Breast epithelium (tissue), 4 donors: ENCODE results near the gene SLC25A42. TPM values are rescaled to one million over a fixed set of nuclear protein-coding genes. Genes with fewer than 3 reads are reported as not detected.
"Not testable (repeated sequence)": the region's sequence is repeated elsewhere in the genome, so short reads cannot be mapped to it uniquely, and the experiment has no call there.

ENCODE experiments used
- DNase-seq, 2 donors: peaks; one replicate each; pipeline ENCODE4 v3.0.0-alpha.2; 2019; ENCODE audit warnings: low spot score in 2 of 2
- H3K27ac ChIP-seq, 2 donors: fragments of 200-600 bp; sonication (generic) in 1 of 2; one replicate each; pipeline ENCODE4 v1.5.1; 2016 to 2019; ENCODE audit warnings: mild to moderate bottlenecking in 1 of 2
- H3K27me3 ChIP-seq, 2 donors: fragments of 200-600 bp; sonication (generic) in 1 of 2; one replicate each; pipeline versions ENCODE4 v1.5.1 to v1.6.0; 2017 to 2019; ENCODE audit warnings: control low read depth in 1 of 2, mild to moderate bottlenecking in 1 of 2
- H3K36me3 ChIP-seq: fragments of 200-600 bp; one replicate; pipeline ENCODE4 v1.5.1; 2019
- H3K4me1 ChIP-seq, 2 donors: fragments of 200-600 bp; sonication (generic); one replicate each; pipeline ENCODE4 v1.5.1; 2016 to 2019; ENCODE audit warnings: control low read depth in 1 of 2
- H3K4me3 ChIP-seq, 3 donors: fragments of 200-600 bp; sonication (generic); 1 replicate in 2 of 3; 2 replicates in 1 of 3; pipeline ENCODE4 v1.5.1; 2016 to 2019; ENCODE audit warnings: mild to moderate bottlenecking in 3 of 3, moderate library complexity in 2 of 3
- H3K9me3 ChIP-seq, 2 donors: fragments of 200-600 bp; sonication (generic) in 1 of 2; one replicate each; pipeline ENCODE4 v1.5.1; 2016 to 2019; ENCODE audit warnings: control low read depth in 1 of 2
- POLR2A ChIP-seq: fragments of 450-650 bp; IDR thresholded peaks from one replicate; pipeline ENCODE4 v1.6.1; 2016; ENCODE audit warnings: antibody characterized with exemption, mild to moderate bottlenecking, moderate library complexity
- POLR2AphosphoS5 ChIP-seq, 3 donors: sonication (generic); formaldehyde crosslinking; IDR thresholded peaks; one replicate each; pipeline ENCODE4 v1.6.1; 2017; ENCODE audit warnings: antibody characterized with exemption in 3 of 3
- intact Hi-C: fragments of 100-400 bp; cut with DNase I; formaldehyde crosslinking; loops from one replicate; pipeline ENCODE4 v1.15.1; 2023; ENCODE audit warnings: low total_unique reads
- total RNA-seq, 3 donors: library from RNA; depleted of rRNA; stranded (reverse); fragments of >200 nt; gene quantifications; one replicate each; pipeline ENCODE4 v1.1.0, GENCODE V29; 2016
- TF ChIP-seq, protein P1 (sequence below), 3 donors: fragments of 450-650 bp; IDR thresholded peaks; one replicate each; pipeline ENCODE4 v1.5.1; 2016 to 2017; ENCODE audit warnings: antibody characterized with exemption in 3 of 3, mild to moderate bottlenecking in 3 of 3, moderate library complexity in 3 of 3

SLC25A42 gene
- total RNA-seq, 3 donors from 2014 or later = 6.4 to 12.8 (median 9.8) TPM

DNA sequence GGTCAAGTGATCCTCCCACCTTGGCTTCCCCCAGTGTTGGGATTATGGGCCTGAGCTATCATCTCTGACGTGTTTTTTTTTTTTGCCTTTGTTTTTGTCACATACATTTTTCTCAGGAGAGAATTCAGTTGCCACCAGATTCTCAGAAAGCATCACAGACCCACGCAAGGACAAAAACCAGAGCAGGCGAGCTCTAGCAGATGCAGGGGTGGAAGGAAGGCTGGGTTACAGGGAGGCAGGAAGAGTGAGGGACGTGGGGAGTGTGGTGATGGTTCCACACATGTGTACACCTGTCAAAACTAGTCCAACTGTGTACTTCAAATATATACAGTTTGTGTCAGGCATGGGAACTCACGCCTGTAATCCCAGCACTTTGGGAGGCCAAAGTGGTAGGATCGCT, 70.2 kb downstream of the SLC25A42 start:
- Histone ChIP-seq H3K4me1 (no peaks in the 10 kb centered on the region), H3K36me3 (no peaks in the 10 kb centered on the region), H3K27me3 (no peaks in the 10 kb centered on the region), H3K9me3 (peaks cover 13 to 14% of the 10 kb centered on the region in 2 donors), H3K4me3 (no peak overlapping the region), H3K27ac (no peak overlapping the region)
- TF ChIP-seq POLR2AphosphoS5 (IDR thresholded peaks at IDR 0.05) = no peak
- TF ChIP-seq POLR2A = no peak
- no peak for DNase-seq
- intact Hi-C loops = no loop called here

DNA sequence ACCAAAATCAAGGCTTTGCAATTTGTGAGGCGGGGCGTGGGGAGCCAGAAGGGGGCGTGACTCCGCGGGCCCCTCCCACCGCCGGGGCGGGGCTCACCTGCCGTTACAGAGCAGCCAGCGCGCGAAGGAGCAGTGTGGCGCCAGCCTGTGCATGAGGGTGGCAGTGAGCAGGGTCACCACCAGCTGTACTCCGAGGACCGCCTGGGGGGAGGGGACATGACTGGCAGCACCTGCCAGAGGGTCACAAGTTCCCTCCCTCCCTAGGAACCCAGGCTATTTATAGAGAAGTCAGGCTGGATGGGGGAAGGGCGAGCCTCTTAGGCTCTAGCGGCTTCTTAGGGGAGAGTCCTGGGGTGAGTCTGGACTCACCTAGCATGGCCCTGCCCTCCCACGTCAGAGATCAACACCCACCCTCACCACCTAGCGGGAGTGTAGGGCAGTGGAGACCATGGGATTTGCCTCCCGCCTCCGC, 70.9 kb downstream of the SLC25A42 start:
- TF ChIP-seq POLR2A = no peak
- no peak for TF ChIP-seq POLR2AphosphoS5 (IDR thresholded peaks at IDR 0.05)
- TF ChIP-seq, protein P1, sequence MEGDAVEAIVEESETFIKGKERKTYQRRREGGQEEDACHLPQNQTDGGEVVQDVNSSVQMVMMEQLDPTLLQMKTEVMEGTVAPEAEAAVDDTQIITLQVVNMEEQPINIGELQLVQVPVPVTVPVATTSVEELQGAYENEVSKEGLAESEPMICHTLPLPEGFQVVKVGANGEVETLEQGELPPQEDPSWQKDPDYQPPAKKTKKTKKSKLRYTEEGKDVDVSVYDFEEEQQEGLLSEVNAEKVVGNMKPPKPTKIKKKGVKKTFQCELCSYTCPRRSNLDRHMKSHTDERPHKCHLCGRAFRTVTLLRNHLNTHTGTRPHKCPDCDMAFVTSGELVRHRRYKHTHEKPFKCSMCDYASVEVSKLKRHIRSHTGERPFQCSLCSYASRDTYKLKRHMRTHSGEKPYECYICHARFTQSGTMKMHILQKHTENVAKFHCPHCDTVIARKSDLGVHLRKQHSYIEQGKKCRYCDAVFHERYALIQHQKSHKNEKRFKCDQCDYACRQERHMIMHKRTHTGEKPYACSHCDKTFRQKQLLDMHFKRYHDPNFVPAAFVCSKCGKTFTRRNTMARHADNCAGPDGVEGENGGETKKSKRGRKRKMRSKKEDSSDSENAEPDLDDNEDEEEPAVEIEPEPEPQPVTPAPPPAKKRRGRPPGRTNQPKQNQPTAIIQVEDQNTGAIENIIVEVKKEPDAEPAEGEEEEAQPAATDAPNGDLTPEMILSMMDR (IDR thresholded peaks at IDR 0.05) = no peak
- Histone ChIP-seq H3K36me3 (no peaks in the 10 kb centered on the region), H3K9me3 (peaks cover 13 to 14% of the 10 kb centered on the region in 2 donors), H3K27ac (no peak overlapping the region), H3K4me3 (no peak overlapping the region), H3K27me3 (no peaks in the 10 kb centered on the region), H3K4me1 (no peaks in the 10 kb centered on the region)
- intact Hi-C loops = no loop called here
- no peak for DNase-seq

DNA sequence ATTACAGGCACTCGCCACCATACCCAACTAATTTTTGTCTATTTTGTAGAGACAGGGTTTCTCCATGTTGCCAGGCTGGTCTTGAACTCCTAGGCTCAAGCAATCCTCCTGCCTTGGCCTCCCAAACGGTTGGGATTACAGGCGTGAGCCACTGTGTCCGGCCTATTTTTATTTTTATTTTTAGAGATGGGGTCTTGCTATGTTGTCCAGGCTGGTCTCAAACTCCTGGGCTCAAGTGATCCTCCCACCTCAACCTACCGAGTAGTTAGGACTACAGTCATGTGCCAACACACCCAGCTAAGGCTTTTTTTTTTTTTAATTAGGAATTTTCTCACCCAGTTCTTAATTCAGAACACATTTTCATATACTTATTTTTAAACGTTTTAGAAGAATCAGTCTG, 71.9 kb downstream of the SLC25A42 start:
- intact Hi-C loops, H3K27me3 ChIP-seq, H3K27ac ChIP-seq, DNase-seq, H3K4me1 ChIP-seq, H3K36me3 ChIP-seq, H3K4me3 ChIP-seq: not testable (repeated sequence)
- peaks cover 13 to 14% of the 10 kb centered on the region in 2 donors for H3K9me3 ChIP-seq

DNA sequence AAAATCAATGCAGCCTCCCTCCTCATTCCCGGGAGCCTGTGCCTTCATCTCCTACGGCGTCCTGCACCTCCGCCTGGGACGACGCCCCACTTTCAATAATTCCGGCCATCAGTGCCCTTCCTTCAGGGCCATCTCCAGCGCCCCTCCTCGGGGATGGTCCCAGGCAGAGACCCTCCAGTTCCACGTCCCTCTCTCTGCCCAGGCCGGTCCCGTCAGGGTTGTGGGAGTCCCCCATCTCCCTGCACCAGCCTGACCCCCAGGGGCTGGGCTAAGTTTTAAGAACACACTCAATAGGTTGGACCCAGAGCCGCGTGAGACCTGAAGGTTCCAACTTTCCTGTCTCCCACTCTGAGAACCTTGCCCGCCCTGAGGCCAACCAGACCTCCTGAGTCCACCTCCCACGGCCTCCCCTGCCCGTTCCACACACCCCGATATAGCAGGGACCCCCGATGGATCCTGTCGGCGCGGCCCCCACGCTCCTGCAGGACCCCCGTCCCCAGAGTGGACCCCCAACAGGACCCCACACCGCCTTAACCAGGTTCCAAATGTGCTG, 73.8 kb downstream of the SLC25A42 start:
- Histone ChIP-seq H3K27ac (peak overlapping the region in 1 of 2 donors; percentile 80), H3K4me3 (peak overlapping the region; percentile 59 to 86 (median 83)), H3K36me3 (no peaks in the 10 kb centered on the region), H3K4me1 (no peaks in the 10 kb centered on the region), H3K9me3 (peaks cover 2 to 3% of the 10 kb centered on the region in 2 donors), H3K27me3 (no peaks in the 10 kb centered on the region)
- TF ChIP-seq, protein P1 (IDR thresholded peaks at IDR 0.05) = no peak
- TF ChIP-seq POLR2AphosphoS5 (IDR thresholded peaks at IDR 0.05) (no peak), POLR2A (no peak)
- no peak for DNase-seq
- intact Hi-C loops = loop anchor here (1.0 kb wide), 1 partner anchor 73 kb away; no protein-coding TSS in a partner anchor

DNA sequence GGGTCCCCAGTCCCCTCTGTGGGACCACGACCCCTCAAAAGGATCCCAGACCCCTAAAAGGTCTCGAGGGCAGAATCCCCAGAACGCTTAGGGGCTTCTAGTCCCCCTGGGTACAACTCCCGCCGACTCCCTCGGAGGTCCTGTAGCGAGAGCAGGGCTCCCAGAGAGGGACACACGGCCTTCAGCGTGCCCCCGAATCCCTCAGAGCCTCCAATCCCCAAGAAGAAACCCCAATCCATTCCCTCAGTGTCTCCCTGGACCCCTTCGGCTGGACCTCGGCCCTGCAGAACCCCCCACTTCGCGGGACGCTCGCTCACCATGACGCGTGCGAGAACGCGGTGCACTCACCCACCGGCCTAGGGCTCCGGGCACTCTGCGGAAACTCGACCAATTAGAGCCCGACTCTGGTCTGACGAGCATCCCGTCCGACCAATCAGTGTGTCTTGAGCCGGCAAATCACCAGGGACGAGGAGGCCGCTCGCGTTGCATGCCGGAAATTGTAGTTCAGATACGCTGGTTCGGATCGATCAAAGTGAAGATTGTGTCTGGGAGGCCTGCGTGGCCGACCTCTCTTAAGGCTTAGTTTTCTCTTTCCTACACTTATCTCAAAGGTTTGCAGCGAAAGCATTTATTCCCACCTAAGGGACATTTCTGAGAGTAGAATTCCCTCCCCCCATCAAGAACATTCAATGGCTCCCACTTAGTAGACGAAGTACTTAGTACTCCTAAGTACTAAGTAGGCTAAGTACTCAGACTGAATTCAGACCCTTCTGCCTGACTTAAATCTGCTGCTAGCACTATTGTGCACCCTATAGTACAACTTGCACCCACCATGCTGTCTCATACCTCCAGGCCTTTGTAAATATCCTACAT, 74.6 kb downstream of the SLC25A42 start, which contains the start of gene TMEM161A:
TSS of gene TMEM161A (minus strand) at position 370 of the 873 bp plus-strand sequence. CDS start at position 320, 50 bp downstream.
- Histone ChIP-seq H3K27ac (peak within 1 kb of the TSS; percentile 27 to 80), H3K9me3 (no peaks in the 10 kb centered on the region), H3K27me3 (no peaks in the 10 kb centered on the region), H3K4me1 (no peaks in the 10 kb centered on the region), H3K36me3 (no peaks in the 10 kb centered on the region), H3K4me3 (peak within 1 kb of the TSS; percentile 59 to 86 (median 83))
- no peak for TF ChIP-seq POLR2A
- TF ChIP-seq POLR2AphosphoS5 (IDR thresholded peaks at IDR 0.05) = peak in 2 of 3 donors; percentile 58 to 72
- peak; percentile 96 to 97 for DNase-seq
- intact Hi-C loops = no loop called here

DNA sequence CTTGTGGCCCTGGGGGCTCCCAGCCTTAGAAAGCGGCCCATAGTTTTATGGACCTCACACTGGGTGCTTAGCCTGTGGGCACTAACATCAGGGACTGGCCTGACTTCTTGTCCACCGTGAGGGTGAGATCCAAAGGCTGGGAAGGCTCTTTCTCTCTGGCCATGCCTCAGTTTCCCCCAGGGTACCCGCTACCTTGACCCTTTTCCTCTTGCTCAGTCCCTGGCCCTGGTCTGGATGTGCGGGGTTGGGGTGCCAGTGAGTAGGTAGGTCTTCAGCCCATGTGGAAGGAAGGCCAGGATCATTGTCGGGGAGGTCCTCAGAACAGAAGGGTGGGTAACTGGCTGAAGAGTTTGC, 76.1 kb downstream of the SLC25A42 start:
- no peaks in the 10 kb centered on the region for H3K36me3 ChIP-seq
- H3K9me3 ChIP-seq = no peaks in the 10 kb centered on the region
- no peaks in the 10 kb centered on the region for H3K4me1 ChIP-seq
- no peak overlapping the region for H3K4me3 ChIP-seq
- no peak for DNase-seq
- H3K27ac ChIP-seq = no peak overlapping the region
- intact Hi-C loops = no loop called here
- H3K27me3 ChIP-seq = no peaks in the 10 kb centered on the region
- no peak for TF ChIP-seq POLR2AphosphoS5 (IDR thresholded peaks at IDR 0.05)
- TF ChIP-seq, protein P1 (IDR thresholded peaks at IDR 0.05) = no peak
- no peak for TF ChIP-seq POLR2A
